Esophagus squamous epithelium (tissue), 5 donors: Measurements from ENCODE around the gene SP3. TPM values are rescaled to one million over a fixed set of nuclear protein-coding genes. Genes with fewer than 3 reads are reported as not detected.

ENCODE experiments used
- DNase-seq: peaks from one replicate; lab custom pipeline; 2025; lab: John Stamatoyannopoulos, UW
- H3K27ac ChIP-seq, 4 donors: fragments of 200-600 bp; sonication (generic); one replicate each; pipeline ENCODE4 v1.5.1; 2016 to 2019; ENCODE audit warnings: mild to moderate bottlenecking in 1 of 4
- H3K27me3 ChIP-seq, 4 donors: fragments of 200-600 bp; sonication (generic); 1 replicate in 3 of 4; 2 replicates in 1 of 4; pipeline versions ENCODE4 v1.5.1 to v1.6.0; 2017 to 2021; ENCODE audit warnings: antibody characterized with exemption in 1 of 4
- H3K36me3 ChIP-seq, 3 donors: fragments of 200-600 bp; sonication (generic); one replicate each; pipeline ENCODE4 v1.5.1; 2016 to 2019
- H3K4me1 ChIP-seq, 3 donors: fragments of 200-600 bp; sonication (generic); one replicate each; pipeline ENCODE4 v1.5.1; 2017 to 2019
- H3K4me3 ChIP-seq, 4 donors: fragments of 200-600 bp; sonication (generic); 1 replicate in 3 of 4; 2 replicates in 1 of 4; pipeline ENCODE4 v1.5.1; 2016 to 2019; ENCODE audit warnings: mild to moderate bottlenecking in 2 of 4, moderate library complexity in 1 of 4
- H3K9me3 ChIP-seq, 3 donors: fragments of 200-600 bp; sonication (generic); one replicate each; pipeline ENCODE4 v1.5.1; 2016 to 2019
- POLR2A ChIP-seq, 4 donors: fragments of 450-650 bp; IDR thresholded peaks; one replicate each; pipeline ENCODE4 v1.6.1; 2017; ENCODE audit warnings: antibody characterized with exemption in 4 of 4, mild to moderate bottlenecking in 4 of 4, moderate library complexity in 3 of 4
- WGBS, 2 donors: methylation state at CpG; one replicate each; pipeline ENCODE4 v1.1.5; 2018; 5-methylcytosine and 5-hydroxymethylcytosine counted together
- intact Hi-C: fragments of 100-400 bp; cut with DNase I; formaldehyde crosslinking; loops from one replicate; pipeline ENCODE4 v1.15.0; 2022
- total RNA-seq, 4 donors: library from RNA; depleted of rRNA; stranded (reverse); fragments of >200 nt; gene quantifications; one replicate each; pipeline ENCODE4 v1.1.0, GENCODE V29; 2016
- TF ChIP-seq, protein P1 (sequence below), 6 experiments: fragments of 450-650 bp in 4 of 6; fragments of 200-600 bp in 2 of 6; sonication (generic) in 2 of 6; IDR thresholded peaks; one replicate each; pipeline ENCODE4 v1.5.1; 2016 to 2019; ENCODE audit warnings: antibody characterized with exemption in 6 of 6, mild to moderate bottlenecking in 4 of 6, moderate library complexity in 4 of 6
- donor health status: DM: yes; HTN: yes; CAD: no.

SP3 gene
- total RNA-seq, 4 donors from 2014 or later, result 41.3 to 97.8 (median 67.6) TPM

DNA sequence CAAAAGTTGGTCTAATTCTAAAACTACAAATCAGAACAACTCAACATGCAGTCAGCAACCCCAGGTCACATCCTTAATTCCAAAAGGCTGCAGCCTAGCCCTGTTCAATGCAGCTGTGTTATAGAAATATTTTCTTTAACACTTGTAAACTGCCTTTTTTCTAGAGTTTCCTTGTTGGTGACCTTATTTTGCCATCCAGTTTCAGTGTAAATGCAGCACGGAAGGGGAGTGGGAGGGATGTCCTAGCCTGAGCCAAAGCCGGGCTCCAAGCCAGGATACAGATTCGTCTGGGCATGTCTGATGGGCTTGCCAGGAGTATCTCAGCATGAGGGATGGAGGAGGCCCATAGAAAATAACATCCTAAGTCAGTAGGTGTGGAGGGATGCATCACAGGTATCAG is 17.7 kb upstream of the SP3 start:
- WGBS, 2 donors, result 24 to 33% methylated on average over 3 of the region's 3 CpGs
- Histone ChIP-seq H3K27ac (peak overlapping the region; percentile 31 to 74 (median 56)), H3K36me3 (no peaks in the 10 kb centered on the region), H3K27me3 (no peaks in the 10 kb centered on the region), H3K4me3 (no peak overlapping the region), H3K4me1 (peaks cover 8 to 56% (median 43%) of the 10 kb centered on the region in 3 donors), H3K9me3 (no peaks in the 10 kb centered on the region)
- TF ChIP-seq, protein P1, sequence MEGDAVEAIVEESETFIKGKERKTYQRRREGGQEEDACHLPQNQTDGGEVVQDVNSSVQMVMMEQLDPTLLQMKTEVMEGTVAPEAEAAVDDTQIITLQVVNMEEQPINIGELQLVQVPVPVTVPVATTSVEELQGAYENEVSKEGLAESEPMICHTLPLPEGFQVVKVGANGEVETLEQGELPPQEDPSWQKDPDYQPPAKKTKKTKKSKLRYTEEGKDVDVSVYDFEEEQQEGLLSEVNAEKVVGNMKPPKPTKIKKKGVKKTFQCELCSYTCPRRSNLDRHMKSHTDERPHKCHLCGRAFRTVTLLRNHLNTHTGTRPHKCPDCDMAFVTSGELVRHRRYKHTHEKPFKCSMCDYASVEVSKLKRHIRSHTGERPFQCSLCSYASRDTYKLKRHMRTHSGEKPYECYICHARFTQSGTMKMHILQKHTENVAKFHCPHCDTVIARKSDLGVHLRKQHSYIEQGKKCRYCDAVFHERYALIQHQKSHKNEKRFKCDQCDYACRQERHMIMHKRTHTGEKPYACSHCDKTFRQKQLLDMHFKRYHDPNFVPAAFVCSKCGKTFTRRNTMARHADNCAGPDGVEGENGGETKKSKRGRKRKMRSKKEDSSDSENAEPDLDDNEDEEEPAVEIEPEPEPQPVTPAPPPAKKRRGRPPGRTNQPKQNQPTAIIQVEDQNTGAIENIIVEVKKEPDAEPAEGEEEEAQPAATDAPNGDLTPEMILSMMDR (IDR thresholded peaks at IDR 0.05), result no peak
- TF ChIP-seq POLR2A (IDR thresholded peaks at IDR 0.05), result no peak
- no peak for DNase-seq
- intact Hi-C loops, result no loop called here

DNA sequence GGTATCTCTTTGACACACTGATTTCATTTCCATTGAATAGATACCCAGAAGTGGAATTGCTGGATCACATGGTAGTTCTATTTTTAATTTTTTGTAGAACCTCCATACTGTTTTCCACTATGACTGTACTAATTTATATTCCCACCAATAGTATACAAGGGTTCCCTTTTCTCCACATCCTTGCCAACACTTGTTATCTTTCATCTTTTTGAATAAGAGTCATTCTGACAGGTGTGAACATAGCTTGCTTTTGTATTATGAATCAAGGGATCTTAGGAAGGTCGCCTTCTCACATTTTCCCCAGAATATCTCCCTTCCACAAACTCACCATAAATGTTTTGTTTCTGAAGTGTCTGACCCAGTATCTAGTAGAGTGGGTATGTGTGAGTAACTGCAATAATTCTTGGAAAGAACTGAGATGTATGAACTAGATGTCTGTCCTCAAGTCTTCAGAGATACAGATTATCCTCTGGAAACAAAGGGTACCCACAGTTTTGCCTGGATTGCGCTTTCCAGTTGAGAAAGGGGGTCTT is 17.1 kb upstream of the SP3 start:
- no peak for DNase-seq
- Histone ChIP-seq H3K4me1 (peaks cover 8 to 52% (median 43%) of the 10 kb centered on the region in 3 donors), H3K27ac (peak overlapping the region in 2 of 4 donors; percentile 53 to 74), H3K4me3 (no peak overlapping the region), H3K36me3 (no peaks in the 10 kb centered on the region), H3K9me3 (no peaks in the 10 kb centered on the region), H3K27me3 (no peaks in the 10 kb centered on the region)
- intact Hi-C loops, result no loop called here
- WGBS, 2 donors, result 61 to 71% methylated on average over 2 of the region's 2 CpGs
- TF ChIP-seq, protein P1 (IDR thresholded peaks at IDR 0.05), result no peak
- TF ChIP-seq POLR2A (IDR thresholded peaks at IDR 0.05), result no peak

DNA sequence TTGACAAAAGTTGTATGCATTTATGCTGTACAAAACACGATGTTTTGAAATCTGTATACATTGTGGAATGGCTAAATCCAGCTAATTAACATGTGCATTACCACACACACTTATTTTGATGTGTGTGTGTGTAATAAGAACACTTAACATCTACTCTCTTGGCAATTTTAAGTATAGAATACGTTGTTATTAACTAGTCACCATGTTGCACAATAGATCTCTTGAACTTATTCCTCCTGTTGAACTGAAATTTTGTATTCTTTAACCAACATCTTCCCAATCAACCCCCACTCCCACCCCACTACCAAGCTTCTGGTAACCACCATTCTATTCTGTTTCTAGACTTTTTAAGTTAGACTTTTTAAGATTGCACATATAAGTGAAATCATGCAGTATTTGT is 16.3 kb upstream of the SP3 start:
- H3K4me3 ChIP-seq, result no peak overlapping the region
- DNase-seq, result no peak
- H3K4me1 ChIP-seq, result peaks cover 8 to 45% (median 42%) of the 10 kb centered on the region in 3 donors
- 74 to 84% methylated on average over 2 of the region's 2 CpGs for WGBS, 2 donors
- intact Hi-C loops, result no loop called here
- H3K36me3 ChIP-seq, result no peaks in the 10 kb centered on the region
- TF ChIP-seq, protein P1 (IDR thresholded peaks at IDR 0.05), result no peak
- TF ChIP-seq POLR2A (IDR thresholded peaks at IDR 0.05), result no peak
- H3K27ac ChIP-seq, result no peak overlapping the region
- H3K27me3 ChIP-seq, result no peaks in the 10 kb centered on the region
- no peaks in the 10 kb centered on the region for H3K9me3 ChIP-seq

DNA sequence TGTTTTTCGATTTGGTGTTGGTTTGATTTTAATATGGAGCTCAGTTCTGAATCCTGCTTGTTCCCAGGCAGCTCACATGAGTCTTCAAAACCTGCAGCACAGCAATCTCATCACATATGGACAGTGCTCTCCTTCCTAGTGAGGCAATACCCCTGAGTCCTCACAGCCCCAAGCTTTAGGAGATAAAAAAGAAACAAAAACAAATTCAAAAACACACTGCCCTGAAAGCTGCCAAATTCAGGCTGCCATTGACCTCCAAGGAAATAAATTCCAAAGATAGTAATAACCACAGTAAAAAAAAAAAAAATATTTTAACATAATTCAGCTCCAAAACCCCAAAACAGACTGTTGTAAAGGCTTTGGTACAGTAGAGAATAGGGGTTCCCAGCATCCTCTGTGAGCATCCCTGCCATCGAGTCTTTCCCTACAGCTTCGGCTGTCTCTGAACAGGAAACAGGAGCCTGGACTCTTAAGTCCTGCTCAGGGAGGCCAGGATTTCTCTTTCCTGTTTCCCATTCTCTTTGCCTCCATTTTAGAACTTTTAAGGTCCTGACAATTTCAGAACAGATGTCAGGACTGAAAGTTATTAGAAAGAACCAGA is 14.7 kb upstream of the SP3 start:
- intact Hi-C loops, result no loop called here
- no peak for DNase-seq
- Histone ChIP-seq H3K4me3 (no peak overlapping the region), H3K27me3 (no peaks in the 10 kb centered on the region), H3K9me3 (no peaks in the 10 kb centered on the region), H3K36me3 (no peaks in the 10 kb centered on the region), H3K27ac (no peak overlapping the region), H3K4me1 (peaks cover 8 to 28% (median 26%) of the 10 kb centered on the region in 3 donors)
- no peak for TF ChIP-seq POLR2A (IDR thresholded peaks at IDR 0.05)
- TF ChIP-seq, protein P1 (IDR thresholded peaks at IDR 0.05), result no peak
- 70 to 83% methylated on average over 3 of the region's 3 CpGs for WGBS, 2 donors

DNA sequence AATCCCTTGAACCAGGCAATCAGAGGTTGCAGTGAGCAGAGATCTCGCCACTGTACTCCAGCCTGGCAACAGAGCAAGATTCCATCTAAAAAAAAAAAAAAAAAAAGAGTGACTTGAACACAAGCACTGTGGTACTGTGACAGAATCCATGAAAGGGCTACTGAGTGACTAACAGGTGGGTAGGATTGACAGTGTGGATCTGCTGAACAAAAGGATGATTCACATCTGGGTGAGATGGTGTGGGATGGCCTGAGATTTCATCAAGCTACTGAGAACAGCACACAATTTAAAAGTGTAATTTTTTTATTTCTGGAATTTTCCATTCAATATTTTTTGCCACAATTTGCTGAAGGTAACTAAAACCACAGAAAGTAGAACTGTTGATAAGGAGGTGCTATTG is 13.3 kb upstream of the SP3 start:
- intact Hi-C loops, result no loop called here
- no peaks in the 10 kb centered on the region for H3K9me3 ChIP-seq
- H3K4me3 ChIP-seq, result no peak overlapping the region
- H3K36me3 ChIP-seq, result no peaks in the 10 kb centered on the region
- WGBS, 2 donors, result 67 to 90% methylated on average over 1 of the region's 1 CpG
- H3K27ac ChIP-seq, result no peak overlapping the region
- H3K4me1 ChIP-seq, result peaks cover 7 to 14% (median 11%) of the 10 kb centered on the region in 3 donors
- no peaks in the 10 kb centered on the region for H3K27me3 ChIP-seq
- TF ChIP-seq, protein P1 (IDR thresholded peaks at IDR 0.05), result no peak
- no peak for TF ChIP-seq POLR2A (IDR thresholded peaks at IDR 0.05)
- DNase-seq, result no peak
